ENCODE results near the gene ADGRG4.
"Not testable (repeated sequence)": the region's sequence is repeated elsewhere in the genome, so short reads cannot be mapped to it uniquely, and the experiment has no call there.

The ADGRG4 gene

DNA sequence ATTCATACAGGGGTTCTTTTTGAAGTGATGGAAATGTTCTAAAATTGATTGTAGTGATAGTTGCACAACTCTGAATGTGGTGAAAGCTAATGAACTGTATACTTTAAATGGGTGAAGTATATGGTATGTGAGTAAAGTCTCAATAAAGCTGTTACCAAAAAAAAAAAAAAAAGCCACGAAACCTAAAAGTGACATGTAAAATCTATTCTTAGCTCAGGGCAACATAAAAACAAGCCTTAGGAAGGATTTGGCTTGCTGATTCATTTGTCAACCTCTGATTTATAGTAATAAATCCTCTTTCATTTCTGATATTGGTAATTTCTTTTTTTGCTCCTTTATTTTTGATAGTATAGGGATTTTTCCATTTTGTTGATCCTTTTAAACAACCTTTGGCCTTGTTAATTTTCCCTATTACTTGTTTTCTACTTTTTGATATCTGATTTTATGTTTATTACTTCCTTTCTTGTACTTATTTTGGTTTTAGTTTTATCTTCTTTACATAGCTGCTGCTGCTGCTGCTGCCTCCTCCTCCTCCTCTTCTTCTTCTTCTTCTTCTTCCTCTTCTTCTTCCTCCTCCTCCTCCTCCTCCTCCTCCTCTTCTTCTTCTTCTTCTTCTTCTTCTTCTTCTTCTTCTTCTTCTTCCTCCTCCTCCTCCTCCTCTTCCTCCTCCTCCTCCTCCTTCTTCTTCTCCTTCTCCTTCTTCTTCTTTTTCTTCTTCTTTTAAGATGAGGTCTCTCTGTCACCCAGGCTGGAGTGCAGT lies 79.4 kb downstream of the ADGRG4 start:
- no peak for DNase-seq (ENCODE audit: low read depth in 2 of 2)

DNA sequence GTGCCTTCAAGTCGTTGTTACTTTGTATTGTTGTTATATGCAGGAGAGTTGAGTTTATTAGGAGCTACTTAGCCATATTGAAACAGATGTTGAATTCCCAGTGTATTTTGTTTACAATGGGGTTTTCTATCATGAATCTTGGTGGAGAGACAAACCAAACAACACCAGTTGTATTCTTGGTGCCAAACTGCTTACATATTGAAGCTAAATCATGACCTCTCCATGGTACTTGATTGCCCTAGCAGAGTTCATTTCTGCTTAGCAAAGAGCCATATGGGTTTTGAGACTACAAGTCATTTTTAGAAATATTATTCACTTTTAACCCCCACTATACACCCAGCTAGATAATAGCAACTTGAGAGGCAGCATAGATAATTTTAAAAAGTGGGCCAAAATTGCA lies 85.4 kb downstream of the ADGRG4 start:
- DNase-seq (ENCODE audit: low read depth in 2 of 2) = no peak

DNA sequence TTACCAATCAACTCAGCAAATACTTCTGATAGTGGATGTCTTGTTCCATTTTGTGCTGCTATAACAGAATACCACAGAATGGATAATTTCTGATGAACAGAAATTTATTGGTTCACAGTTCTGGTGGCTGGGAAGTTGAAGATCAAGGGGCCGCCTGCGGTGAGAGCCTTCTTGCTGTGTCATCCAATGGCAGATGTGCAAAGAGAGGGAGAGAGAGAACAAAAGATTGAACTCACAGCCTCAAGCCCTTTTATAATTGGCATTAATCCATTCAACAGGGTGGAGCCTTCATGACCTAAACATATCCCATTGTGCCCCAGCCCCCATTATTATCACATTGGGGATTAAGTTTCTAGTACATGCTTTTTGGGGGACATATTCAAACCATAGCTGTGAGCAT lies 86.1 kb downstream of the ADGRG4 start:
- no peak for DNase-seq (ENCODE audit: low read depth in 2 of 2)

DNA sequence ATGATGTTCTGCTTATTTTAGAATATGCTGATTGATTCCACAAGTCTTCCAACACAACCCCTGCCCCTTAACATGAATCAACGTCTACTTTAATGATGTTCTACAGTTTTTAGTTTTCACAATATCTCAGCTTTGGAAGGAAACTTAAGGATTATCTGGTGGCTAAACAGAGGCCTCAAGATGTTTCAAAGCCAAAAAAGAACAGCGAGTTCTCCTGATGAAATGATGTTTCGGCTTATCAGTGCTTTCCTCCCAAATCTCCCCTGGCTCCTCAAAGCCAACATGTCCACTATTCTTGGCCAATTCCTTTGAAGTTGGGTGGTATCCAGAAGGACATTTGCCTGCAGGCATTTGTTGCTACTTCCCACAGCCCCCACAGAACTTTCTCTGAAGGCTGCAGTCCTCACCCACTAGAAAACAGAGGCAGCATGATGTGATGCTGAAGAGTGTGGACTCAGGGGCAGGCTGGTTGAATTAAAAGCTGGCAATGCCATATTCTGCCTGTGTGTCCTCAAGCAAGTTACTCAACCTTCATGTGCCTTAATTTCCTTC lies 87.3 kb downstream of the ADGRG4 start:
- DNase-seq (ENCODE audit: low read depth in 2 of 2) = no peak

DNA sequence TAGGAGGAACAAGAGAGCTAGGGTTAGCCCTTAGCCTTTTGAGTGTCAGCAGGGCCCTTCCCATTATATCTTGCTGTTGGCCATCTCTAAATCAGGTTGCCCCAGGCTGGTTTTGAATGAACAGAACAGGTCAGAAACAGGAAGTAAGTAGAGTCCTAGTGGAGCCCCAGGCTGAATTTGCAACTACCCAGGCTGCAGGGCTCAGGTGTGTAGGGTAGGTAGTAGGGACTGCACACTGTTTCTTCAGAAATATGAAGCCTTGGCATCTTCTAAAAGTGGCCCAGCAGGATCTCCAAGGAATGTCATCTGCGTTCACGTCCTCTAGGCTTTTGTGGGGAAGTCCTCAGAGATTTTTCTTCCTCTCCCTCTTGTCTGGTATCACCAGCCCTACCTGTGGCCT lies 90.2 kb downstream of the ADGRG4 start:
- no peak for DNase-seq (ENCODE audit: low read depth in 2 of 2)

DNA sequence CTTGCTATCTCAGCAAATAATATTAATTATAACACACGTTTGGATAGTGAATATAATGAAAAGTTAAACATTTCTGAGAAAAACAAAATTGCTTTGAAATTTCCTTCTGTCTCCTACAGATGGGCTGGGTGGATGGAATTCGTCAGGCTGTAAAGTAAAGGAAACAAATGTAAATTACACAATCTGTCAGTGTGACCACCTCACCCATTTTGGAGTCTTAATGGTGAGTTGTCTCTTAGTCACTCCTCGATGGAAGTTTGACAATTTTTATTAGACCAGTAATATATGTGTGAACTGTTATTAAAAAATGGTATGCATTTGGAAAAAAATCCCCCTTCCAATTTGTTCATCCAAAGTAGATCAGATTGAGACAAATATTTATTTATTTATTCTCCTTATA lies 94.5 kb downstream of the ADGRG4 start:
- no peak for DNase-seq (ENCODE audit: low read depth in 2 of 2)

DNA sequence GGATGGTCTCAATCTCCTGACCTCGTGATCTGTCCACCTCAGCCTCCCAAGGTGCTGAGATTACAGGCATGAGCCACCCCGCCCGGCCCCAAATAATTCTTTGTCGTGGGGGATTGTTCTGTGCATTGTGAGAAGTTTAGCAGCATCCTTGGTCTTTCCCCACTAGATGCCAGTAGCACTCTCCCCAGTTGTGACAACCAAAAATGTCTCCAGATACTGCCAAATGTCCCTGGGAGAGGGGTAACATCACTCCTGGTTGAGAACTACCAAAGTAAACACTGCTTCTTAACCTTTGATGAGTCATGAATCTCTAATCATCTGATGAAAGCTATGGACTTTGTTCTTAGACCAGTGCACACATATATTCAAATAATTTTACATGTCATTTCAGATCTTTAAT lies 96.2 kb downstream of the ADGRG4 start:
- no peak for DNase-seq (ENCODE audit: low read depth in 2 of 2)

DNA sequence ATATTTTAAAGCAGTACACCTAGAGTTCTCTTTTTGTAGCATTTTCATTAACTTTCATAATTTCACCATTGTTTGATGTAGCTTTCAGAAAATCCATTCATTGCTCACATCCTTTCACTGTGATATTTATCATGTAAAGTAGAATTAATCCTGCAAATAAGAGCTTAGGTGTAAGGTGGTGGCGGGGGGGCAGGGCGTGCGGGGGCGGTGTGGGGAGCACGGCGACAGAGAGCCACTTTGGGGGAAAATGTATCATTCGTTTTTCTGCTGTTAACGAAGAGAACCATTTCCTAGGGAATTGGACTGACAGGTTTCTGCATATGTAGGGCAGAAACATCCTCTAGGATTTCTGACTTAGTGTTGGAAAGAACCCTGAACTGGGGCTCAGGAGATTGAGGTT lies 104.4 kb downstream of the ADGRG4 start:
- DNase-seq (ENCODE audit: low read depth in 2 of 2) = no peak

DNA sequence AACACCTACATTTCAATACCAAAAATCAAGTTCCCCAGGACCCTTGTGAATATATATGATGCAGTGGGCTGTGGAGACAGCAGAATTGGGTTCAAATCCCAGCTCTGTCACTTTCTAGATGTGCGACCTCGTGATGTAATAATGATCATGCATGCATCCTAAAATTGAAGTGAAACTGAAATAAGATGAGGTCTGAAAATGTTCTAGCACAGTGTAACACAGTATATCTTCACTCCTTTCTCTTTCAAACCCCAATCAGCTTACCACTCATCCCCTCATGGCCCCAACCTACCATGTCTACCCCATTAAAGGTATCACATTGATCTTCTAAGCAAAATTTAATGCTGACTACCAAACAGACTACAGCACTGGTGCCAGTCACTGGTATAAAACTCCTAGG lies 117.0 kb downstream of the ADGRG4 start:
- no peak for DNase-seq (ENCODE audit: low read depth in 2 of 2)

DNA sequence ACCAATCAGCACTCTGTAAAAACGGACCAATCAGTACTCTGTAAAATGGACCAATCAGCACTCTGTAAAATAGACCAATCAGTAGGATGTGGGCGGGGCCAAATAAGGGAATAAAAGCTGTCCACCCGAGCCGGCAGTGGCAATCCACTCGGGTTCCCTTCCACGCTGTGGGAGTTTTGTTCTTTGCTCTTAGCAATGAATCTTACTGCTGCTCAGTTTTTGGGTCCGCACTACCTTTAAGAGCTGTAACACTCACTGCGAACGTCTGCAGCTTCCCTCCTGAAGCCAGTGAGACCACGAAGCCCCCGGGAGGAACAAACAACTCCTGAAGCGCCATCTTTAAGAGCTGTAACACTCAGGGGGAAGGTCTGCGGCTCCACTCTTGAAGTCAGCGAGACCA lies 120.6 kb downstream of the ADGRG4 start:
- no peak for DNase-seq (ENCODE audit: low read depth in 2 of 2)

DNA sequence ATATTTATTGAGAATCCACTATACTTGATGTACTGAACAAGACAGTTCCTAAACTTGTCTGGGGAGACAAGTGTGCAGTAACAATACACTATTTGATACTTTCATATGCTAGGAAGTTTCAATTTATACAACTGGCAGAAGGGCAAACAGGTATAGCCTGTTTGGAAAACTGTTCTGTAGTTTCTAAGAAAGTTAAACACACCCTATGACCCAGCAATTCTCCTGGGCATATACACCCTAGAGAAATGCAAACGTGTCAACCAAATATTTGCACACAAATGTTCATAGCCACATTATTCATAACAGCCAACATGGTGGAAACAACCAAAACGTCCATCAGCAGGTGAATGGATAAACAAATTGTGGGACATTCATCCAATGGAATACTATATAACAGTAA lies 123.0 kb downstream of the ADGRG4 start:
- DNase-seq (ENCODE audit: low read depth in 2 of 2) = no peak

DNA sequence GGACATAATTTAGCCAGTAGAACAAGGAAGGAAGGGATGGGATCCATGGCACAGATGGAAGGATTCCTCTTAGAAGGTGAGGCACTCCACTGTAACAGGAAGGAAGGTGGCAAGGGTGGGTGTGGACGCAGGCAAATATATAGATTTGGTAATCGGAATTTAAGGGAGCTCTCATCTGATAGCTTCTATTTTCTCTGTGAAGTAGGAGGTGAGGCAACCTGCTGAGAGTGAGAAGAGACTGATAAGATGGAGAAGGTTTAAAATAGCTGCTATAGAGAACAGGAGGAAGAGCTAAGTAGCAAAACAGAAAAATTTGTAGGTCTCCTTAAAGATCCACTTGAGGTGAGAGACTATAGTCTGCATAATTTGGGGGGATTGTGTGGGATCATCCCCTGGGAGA lies 125.2 kb downstream of the ADGRG4 start:
- no peak for DNase-seq (ENCODE audit: low read depth in 2 of 2)

DNA sequence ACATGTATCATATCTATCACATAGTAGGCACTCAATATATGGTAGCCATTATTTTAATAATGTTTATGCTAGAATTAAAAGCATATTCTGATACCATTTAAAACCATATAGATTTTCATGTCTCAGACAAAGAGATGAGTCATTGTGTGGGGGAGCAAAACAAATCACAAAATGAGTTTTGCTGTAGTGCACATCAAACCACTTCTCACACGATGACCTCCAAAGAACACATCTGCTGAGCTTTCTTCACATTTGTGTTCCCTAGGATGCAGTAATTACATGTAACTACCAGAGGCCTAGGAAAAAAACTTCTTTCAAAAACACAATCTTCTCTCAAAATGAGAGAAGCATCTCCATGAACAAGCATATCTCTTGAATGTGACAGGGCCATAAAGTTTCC lies 130.9 kb downstream of the ADGRG4 start:
- no peak for DNase-seq (ENCODE audit: low read depth in 2 of 2)

DNA sequence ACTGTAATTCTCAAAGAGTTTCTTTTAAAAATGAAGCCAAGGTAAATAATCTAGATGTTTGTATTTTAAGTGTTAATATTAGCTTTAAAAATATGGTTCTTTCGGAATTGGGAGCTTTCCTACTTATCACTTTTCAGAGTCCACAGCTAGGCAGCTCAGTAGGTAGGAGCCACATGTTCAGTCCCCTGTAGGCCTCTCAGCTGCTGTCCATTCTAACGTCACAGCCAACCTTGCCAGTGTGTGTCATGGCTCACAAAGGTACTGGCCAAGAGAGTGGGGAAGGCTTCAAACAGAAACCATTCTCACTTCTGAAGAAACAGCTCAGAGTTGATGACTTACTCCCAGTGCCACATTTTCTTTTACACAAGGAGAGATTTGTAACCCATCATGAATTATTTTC lies 137.0 kb downstream of the ADGRG4 start:
- DNase-seq (ENCODE audit: low read depth in 2 of 2) = no peak

DNA sequence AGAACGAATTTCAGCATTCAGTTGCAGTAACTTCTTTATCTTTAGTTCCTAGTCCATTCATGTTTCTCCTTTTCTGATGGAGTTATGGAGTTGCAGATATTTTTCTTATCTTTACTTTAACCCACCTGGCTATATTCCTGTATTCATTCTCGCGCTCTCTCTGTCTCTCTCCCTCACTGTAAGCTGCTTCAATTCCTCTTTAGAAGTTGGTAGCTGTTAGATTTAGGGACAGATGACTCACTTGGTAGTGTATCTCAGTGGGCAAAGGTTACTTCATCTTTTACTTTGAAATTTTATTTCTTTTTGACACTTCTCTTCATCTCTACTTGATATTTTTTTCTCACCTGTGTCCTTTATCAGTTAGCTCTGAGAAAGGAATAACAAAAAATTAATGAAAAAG lies 137.4 kb downstream of the ADGRG4 start:
- no peak for DNase-seq (ENCODE audit: low read depth in 2 of 2)

DNA sequence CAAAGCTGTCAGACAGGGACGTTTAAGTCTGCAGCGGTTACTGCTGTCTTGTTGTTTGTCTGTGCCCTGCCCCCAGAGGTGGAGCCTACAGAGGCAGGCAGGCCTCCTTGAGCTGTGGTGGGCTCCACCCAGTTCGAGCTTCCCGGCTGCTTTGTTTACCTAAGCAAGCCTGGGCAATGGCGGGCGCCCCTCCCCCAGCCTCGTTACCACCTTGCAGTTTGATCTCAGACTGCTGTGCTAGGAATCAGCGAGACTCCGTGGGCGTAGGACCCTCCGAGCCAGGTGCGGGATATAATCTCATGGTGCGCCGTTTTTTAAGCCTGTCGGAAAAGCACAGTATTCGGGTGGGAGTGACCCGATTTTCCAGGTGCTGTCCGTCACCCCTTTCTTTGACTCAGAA lies 144.9 kb downstream of the ADGRG4 start:
- not testable (repeated sequence) for DNase-seq (ENCODE audit: low read depth in 2 of 2)

DNA sequence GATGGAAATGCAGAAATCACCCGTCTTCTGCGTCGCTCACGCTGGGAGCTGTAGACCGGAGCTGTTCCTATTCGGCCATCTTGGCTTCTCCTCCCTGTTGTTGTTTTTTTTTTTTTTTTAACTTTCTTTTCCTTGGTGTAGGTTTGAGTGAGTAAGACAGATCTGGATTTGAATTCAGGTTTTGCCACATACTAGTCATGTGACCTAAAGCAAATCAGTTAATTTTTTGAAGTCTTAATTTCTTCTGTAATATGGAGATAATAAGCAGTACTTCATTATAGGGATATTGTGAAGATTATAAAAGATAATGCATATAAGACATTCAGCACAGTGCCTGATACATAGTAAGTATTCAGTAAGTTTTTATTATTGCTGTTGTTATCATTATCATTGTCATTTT lies 145.4 kb downstream of the ADGRG4 start:
- DNase-seq (ENCODE audit: low read depth in 2 of 2) = no peak

DNA sequence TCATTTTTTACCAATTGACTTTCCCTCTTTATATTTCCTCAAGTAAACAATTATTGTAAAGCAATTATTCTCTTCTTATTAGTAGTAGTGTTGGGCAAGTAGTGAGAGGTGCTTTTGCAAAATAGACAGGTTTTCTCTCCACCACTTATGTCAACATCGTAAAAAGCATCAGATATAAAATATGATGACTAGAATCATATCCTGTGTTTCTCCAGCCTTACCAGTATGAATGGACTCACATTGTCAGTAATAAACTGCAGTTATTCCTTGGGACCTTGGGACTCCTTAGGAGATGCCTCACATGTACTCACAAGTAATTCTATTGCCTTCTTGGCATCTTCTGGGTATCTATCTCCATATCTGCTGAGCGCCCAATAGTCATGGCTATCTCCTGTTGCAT lies 146.5 kb downstream of the ADGRG4 start:
- DNase-seq (ENCODE audit: low read depth in 2 of 2) = no peak

DNA sequence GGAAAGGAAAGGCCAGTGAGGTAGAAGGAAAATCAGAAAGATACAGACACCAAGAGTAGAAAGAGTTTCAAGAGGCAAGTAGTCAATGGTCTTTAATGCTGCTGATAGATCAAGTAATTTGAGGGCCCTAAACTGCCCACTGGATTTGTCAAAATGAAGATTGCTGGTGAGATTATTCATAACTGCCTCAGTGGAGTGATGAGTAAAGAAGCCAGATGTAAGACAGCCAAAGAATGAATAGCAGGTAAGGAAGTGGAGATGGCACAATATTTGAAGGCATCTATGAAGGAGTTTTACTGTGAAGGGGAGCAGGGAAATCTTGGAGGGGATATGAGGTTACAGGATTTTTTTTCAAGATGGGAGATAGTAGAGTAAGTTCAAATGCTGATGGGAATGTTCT lies 147.2 kb downstream of the ADGRG4 start:
- no peak for DNase-seq (ENCODE audit: low read depth in 2 of 2)

DNA sequence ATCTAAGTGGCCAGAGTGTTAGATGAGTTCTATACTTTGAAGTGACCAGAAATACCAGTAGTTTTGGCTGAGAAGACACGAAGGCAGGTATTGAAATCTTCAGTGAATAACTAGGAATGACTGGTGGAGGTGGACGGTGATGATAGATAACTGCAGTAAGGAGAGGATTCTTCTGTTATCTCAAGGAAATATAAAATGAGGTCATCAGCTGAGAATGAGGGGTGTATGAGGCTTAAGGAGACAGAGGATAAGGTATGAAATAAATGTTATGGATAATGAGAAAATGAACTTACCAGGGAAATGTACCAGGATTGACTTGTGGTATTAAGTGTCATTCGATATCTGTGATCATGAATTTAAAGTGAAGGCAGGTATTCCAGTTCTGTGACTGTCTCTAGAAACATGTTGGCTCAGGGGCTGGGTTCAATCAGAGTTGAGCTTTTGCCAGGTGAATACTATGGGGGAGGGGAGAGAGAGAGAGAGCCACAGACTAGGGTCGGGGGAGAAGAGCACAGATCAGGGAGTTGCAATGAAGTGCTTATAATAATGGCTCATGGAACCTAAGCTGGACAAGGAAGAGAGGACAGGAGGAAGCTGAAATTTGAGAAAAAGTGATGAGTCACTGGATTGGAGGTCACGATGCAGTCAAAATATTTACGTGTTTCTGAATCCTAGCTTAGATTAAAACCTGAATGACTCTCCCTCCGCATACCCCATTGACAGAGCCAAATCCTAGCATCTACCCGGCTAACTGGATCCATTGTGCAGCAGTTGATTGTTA lies 149.5 kb downstream of the ADGRG4 start:
- no peak for DNase-seq (ENCODE audit: low read depth in 2 of 2)

DNA sequence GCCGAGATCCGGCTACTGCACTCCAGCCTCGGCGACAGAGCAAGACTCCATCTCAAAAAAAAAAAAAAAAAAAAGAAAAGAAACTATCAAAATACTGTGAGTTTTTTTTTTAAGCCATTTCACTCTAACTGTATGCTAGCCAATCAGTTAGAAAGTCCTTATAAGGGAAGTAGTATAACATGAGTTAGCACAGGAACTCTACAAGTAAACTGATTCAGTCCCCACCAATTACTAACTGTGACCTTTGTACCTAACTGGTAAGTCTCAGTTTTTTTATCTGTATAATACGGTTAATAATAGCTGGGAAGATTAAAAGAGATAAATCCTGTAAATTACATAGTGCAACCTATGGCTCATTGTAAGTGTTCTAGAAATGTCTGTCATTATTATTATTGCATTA lies 151.9 kb downstream of the ADGRG4 start:
- no peak for DNase-seq (ENCODE audit: low read depth in 2 of 2)

DNA sequence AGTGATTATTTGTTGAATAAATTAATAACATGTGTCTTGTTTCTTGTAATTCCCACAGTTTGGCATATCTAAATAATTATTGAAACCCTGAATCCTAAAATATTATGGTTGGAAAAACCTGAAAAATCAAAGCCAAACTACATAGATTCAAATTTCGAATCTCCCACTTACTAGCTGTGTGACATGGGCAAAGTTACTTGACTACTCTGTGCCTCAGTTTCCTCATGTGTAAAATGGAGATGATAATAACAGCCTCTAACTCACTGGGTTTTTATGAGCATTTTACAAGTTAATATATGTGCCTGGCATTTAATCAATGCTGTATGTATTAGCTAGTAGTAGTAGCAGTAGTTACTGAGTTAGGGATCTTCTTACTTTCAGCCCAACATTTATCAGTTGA lies 152.4 kb downstream of the ADGRG4 start:
- DNase-seq (ENCODE audit: low read depth in 2 of 2) = no peak

DNA sequence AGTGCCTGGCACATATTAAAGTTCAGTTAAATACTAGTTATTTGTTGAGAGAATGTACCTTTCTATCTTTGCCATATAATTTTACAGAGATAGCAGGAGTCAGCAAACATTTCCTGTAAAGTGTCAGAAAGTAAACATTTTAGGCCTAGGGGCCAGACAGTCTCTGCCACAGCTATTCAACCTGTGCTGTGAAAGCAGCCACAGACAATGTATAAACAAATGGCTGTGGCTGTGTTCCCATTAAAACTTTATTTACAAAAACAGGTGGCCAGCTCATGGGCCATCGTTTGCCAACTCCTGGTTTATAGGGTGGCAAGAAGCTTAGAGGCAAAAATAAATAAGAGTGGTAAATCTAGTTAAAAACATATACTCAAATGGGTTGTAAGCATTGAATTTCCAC lies 153.0 kb downstream of the ADGRG4 start:
- no peak for DNase-seq (ENCODE audit: low read depth in 2 of 2)
